ENCODE data around the gene TM4SF18. TPM values are rescaled to one million over a fixed set of nuclear protein-coding genes. Genes with fewer than 3 reads are reported as not detected.

The TM4SF18 gene
- total RNA-seq, 1 donor from 2014 or later = 6.5 TPM

GRCh38 chr3:149273096-149273751 is 60.2 kb downstream of the TM4SF18 start:
- H3K4me1 ChIP-seq = peaks cover 12% of the 10 kb centered on the region
- no peaks in the 10 kb centered on the region for H3K9me3 ChIP-seq
- no peak overlapping the region for H3K27ac ChIP-seq
- H3K27me3 ChIP-seq (ENCODE audit: low read depth) = no peaks in the 10 kb centered on the region
- DNase-seq (no peak), ATAC-seq (peak; percentile 89)
- intact Hi-C loops (cut with DNase I) = loop anchor here (5.0 to 10.0 kb wide), 2 partner anchors 151 to 318 kb away; no protein-coding TSS in a partner anchor
- H3K4me3 ChIP-seq = no peak overlapping the region
- TF ChIP-seq CTCF (IDR thresholded peaks at IDR 0.05) = peak; percentile 89
- no peaks in the 10 kb centered on the region for H3K36me3 ChIP-seq

- Histone ChIP-seq H3K4me3 (no peak overlapping the region), H3K4me1 (no peaks in the 10 kb centered on the region), H3K27me3 (ENCODE audit: low read depth) (no peaks in the 10 kb centered on the region), H3K27ac (no peak overlapping the region), H3K36me3 (no peaks in the 10 kb centered on the region), H3K9me3 (no peaks in the 10 kb centered on the region)
- ATAC-seq = no peak
- intact Hi-C loops (cut with DNase I) = loop anchor here (5.0 to 10.0 kb wide), 2 partner anchors 149 to 317 kb away; no protein-coding TSS in a partner anchor
- no peak for DNase-seq
- TF ChIP-seq CTCF (IDR thresholded peaks at IDR 0.05) = no peak
Measured at GRCh38 chr3:149271669-149272068, 61.8 kb downstream of the TM4SF18 start.

GRCh38 chr3:149270180-149270579 is 63.3 kb downstream of the TM4SF18 start:
- no peaks in the 10 kb centered on the region for H3K4me1 ChIP-seq
- no peak for DNase-seq
- intact Hi-C loops (cut with DNase I) = loop anchor here (5.0 to 10.0 kb wide), 2 partner anchors 148 to 315 kb away; no protein-coding TSS in a partner anchor

GRCh38 chr3:149269687-149270086 is 63.7 kb downstream of the TM4SF18 start:
- ATAC-seq = no peak
- Histone ChIP-seq H3K4me3 (no peak overlapping the region), H3K9me3 (no peaks in the 10 kb centered on the region), H3K36me3 (no peaks in the 10 kb centered on the region), H3K27me3 (ENCODE audit: low read depth) (no peaks in the 10 kb centered on the region), H3K27ac (no peak overlapping the region), H3K4me1 (no peaks in the 10 kb centered on the region)
- intact Hi-C loops (cut with DNase I) = loop anchor here (5.0 to 10.0 kb wide), 2 partner anchors 147 to 315 kb away; no protein-coding TSS in a partner anchor
- TF ChIP-seq CTCF (IDR thresholded peaks at IDR 0.05) = no peak
- DNase-seq = no peak

More at GRCh38 chr3:149270180-149270579, 63.3 kb downstream of the TM4SF18 start:
- no peak overlapping the region for H3K4me3 ChIP-seq
- no peak for TF ChIP-seq CTCF (IDR thresholded peaks at IDR 0.05)
- no peaks in the 10 kb centered on the region for H3K9me3 ChIP-seq
- H3K27me3 ChIP-seq (ENCODE audit: low read depth) = no peaks in the 10 kb centered on the region
- no peaks in the 10 kb centered on the region for H3K36me3 ChIP-seq
- no peak for ATAC-seq
- H3K27ac ChIP-seq = no peak overlapping the region

Other genes starting within 250 kb of the TM4SF18 start
- gene HLTF, start 247.1 kb downstream of the TM4SF18 start, total RNA-seq = 18.5 TPM
- 25.1 TPM for gene HPS3, start 204.0 kb downstream of the TM4SF18 start, total RNA-seq
- 48.9 TPM for gene CP, start 111.8 kb downstream of the TM4SF18 start, total RNA-seq
- 146 TPM for gene TM4SF1, start 44.0 kb upstream of the TM4SF18 start, total RNA-seq
- not detected for gene TM4SF4, start 141.1 kb upstream of the TM4SF18 start, total RNA-seq